Heart left ventricle (tissue), 13 donors: ENCODE results near the gene ROBO1.

ENCODE experiments used
- CTCF ChIP-seq, 12 donors: fragments of 200-600 bp; sonication (generic) in 4 of 12; IDR thresholded peaks; one replicate each; pipeline versions ENCODE4 v1.5.0 to v1.8.0; 2018 to 2022; ENCODE audit warnings: antibody characterized with exemption in 12 of 12, mild to moderate bottlenecking in 5 of 12
- POLR2A ChIP-seq, 2 donors: fragments of 450-650 bp; IDR thresholded peaks; one replicate each; pipeline ENCODE4 v1.6.1; 2017; ENCODE audit warnings: antibody characterized with exemption in 2 of 2, mild to moderate bottlenecking in 2 of 2, moderate library complexity in 2 of 2
- donor health status: ischemic (EF 13 %, LVEDD 7.1; RV severe dilation, severe dysfunction).
- donor health status: DM: no; HTN: yes; CAD: no.
- donor health status: DM: no; HTN: no; CAD: no.
- donor health status: ischemic (EF 25% LVEDD 6.9; RV normal size, moderate dysfunction).
- donor health status: ischemic (EF 25% LVEDD 5.7; RV mildly dilated, moderate dysfunction).
- donor health status: ischemic (EF 35%, LVEDD 5.7; RV mildly dilated, moderate dysfunction).
- donor health status: nonischemic (EF 11% LVEDD 7.7; RV severe dilation, severe dysfunction).
- donor health status: DM: yes; HTN: yes; CAD: no.
- donor health status: PGD.
- donor health status: ischemic (EF 29% LVEDD 5.4; RV normal size, mild dysfunction).
- donor health status: nonischemic (EF 23%, LVEDD 6.1; RV moderate dilation, normal function).

GRCh38 chr3:79488407-79488806 lies 279.4 kb downstream of the ROBO1 start:
- no peak for TF ChIP-seq CTCF (IDR thresholded peaks at IDR 0.05)
- TF ChIP-seq POLR2A (IDR thresholded peaks at IDR 0.05) = no peak
